Forelimb muscle (tissue), 1 donor: ENCODE measurements around the gene IZUMO1R. TPM values are rescaled to one million over a fixed set of nuclear protein-coding genes. Genes with fewer than 3 reads are reported as not detected.
"Not testable (repeated sequence)": the region's sequence is repeated elsewhere in the genome, so short reads cannot be mapped to it uniquely, and the experiment has no call there.

Experiments used
- DNase-seq: peaks from one replicate; pipeline ENCODE4 v3.0.0-alpha.2; 2013; ENCODE audit warnings: low read depth
- polyA plus RNA-seq: library from polyadenylated mRNA; unstranded; fragments of 120-200 nt; gene quantifications from one replicate; pipeline ENCODE4 v1.2.1, GENCODE V29; 2013; ENCODE audit not compliant: insufficient read length

Gene IZUMO1R
- not detected for polyA plus RNA-seq

- DNase-seq, result peak; percentile 65
Measured at GRCh38 chr11:94303966-94304958, at the start of gene IZUMO1R. TSS of gene IZUMO1R (plus strand) at chr11:94304580. CDS start at chr11:94305637, 1,057 bp downstream.

DNA sequence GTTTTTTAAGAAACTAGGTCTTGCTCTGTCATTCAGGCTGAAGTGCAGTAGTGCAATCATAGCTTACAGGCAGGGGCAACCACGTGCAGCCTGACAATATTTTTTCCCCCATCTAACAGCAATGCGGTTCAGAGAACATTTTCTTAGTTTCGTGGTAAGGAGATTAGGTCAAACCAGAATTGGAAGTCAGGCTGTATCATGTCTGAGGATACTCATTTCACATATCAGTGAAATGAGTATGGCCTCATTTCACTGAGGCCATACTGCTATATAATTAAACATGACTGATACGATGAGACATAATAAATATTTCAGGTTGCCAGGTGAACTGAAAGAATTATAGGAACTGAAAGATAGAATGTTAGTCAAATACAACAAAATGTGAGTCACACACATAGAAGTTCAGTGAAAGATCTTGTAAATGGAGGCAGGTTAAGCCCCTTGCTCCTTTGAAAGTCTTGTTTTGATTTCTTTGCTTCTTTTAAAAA, 32.5 kb upstream of the IZUMO1R start:
- no peak for DNase-seq

DNA sequence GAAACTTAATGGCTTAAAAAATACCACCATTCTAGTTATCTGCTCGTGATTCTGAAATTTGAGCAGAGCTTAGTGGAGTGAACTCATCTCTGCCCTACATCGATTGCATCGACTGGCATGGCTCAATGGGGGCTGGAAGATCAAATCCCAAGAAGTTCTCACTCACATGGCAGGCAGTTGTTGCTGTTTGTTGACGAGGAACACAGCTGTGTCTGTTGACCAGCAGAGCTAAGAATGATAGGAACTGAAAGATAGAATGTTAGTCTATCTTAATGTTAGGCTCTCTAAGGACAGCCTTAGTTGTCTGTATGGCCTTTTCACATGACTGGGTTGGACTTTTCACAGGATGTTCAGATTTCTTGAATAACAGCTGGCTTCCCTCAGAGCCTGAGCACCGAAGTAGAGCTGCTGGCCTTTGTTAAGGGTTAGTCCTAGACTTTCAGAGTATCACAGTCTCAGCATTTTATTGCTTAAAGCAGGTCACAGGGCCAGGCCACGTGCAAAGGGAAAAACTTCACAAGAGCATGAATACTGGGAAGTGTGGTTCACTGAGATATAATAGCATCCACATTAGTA, 31.6 kb upstream of the IZUMO1R start:
- DNase-seq, result no peak

GRCh38 chr11:94275961-94276360, 28.4 kb upstream of the IZUMO1R start:
- DNase-seq, result no peak

DNA sequence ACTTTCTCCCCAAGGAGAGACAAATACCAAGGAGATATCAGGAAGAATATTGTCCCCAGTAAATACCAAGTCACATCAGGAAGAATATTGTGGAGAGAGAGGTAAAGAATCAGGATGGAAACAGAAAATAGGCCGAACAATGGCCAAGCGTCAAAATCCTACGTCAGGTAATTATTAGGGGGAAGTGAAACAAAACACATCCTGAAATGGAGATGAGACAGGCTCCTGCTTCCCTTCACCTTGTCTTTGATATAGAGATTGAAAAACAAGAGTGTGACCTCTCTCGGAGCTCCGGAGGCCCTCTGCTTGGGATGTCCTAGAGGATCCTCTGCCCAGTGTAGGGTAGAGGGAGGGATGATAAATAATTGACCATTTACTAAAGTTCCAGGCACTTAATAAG, 27.4 kb upstream of the IZUMO1R start:
- no peak for DNase-seq

GRCh38 chr11:94278207-94278606, 26.2 kb upstream of the IZUMO1R start:
- DNase-seq, result not testable (repeated sequence)

GRCh38 chr11:94279996-94280395, 24.4 kb upstream of the IZUMO1R start:
- DNase-seq, result no peak

GRCh38 chr11:94281324-94281723, 23.1 kb upstream of the IZUMO1R start:
- DNase-seq, result no peak

- no peak for DNase-seq
Measured at GRCh38 chr11:94283678-94284077, 20.7 kb upstream of the IZUMO1R start.

DNA sequence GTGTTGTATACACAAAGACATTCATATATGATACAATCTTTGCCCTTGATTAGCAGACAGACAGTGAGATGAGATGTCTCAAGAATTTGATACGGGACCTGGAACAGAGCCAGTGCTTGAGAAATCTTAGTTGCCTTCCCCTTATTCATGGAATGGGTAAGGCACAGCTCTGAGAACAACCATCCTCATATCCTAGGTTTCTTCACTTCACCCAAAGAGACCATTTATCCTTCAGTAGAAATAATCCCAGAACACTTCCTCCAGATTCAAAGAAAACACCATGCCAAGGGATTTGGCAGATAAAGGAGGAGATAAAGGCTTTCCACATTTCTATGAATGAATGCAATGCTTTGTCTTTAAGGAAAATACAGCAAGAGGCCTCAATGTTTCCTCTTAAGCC, 8.8 kb upstream of the IZUMO1R start:
- no peak for DNase-seq

GRCh38 chr11:94297985-94298576, 6.3 kb upstream of the IZUMO1R start:
- DNase-seq, result no peak

- DNase-seq, result peak; percentile 16
Measured at GRCh38 chr11:94302776-94303175, 1.6 kb upstream of the IZUMO1R start.

DNA sequence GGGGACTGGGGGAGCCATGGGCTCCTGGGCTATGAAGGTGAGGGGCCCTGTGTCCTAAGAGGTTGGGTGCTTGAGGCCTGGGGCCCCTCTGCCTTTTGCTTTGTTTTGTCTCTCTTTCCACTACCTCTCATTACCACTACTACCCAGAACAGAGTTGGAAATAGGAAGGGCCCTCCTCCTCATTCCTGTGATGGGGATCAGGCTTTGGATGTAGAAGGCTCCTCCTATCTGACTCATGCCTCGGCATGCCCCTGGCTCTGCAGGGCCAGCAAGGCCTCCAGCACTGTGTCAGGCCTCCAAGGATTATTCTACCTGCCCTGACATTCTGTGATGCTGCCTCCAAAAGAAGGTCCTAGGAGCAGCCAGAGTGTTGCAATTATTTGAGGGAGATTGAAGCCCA, 766 bp downstream of the IZUMO1R start:
- no peak for DNase-seq

DNA sequence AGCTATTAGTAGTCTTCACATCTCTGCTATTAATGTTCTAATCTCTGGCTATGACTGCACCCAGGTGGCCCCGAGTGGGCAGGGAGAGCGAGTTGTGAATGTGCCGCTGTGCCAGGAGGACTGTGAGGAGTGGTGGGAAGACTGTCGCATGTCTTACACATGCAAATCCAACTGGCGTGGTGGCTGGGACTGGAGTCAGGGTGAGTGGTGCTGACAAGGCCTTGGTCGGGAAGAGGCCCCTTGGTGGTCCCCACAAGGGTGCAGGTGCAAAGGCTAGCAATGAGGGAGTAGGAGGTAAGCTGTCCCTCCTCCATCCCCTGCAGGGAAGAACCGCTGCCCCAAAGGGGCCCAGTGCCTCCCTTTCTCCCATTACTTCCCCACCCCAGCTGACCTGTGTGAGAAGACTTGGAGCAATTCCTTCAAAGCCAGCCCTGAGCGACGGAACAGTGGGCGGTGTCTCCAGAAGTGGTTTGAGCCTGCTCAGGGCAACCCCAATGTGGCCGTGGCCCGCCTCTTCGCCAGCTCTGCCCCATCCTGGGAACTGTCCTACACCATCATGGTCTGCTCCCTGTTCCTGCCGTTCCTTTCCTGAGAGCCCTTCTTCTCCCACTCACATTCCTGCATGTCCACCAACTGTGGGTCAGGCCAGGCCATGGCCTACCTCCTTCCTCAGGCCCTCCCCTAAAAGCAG, 2.9 kb downstream of the IZUMO1R start:
- no peak for DNase-seq

DNA sequence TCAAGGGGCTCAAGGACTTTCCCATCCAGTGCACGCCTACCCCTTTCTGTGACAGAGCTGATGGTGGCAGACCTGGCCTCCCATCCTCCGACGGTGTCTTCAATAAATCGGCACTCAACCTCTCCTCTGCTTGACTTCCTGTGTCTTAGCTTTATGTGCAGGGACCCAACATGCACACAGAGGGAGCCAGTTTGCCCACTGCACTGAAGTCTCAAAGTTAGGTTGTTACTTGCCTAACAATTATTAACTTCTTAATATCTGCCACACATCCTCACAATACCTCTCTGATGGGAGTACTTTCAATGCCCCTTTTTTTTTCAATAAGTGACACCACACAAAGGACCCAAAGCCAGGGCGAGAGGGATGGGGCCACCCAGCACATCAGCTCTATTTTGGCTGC, 3.6 kb downstream of the IZUMO1R start:
- no peak for DNase-seq

DNA sequence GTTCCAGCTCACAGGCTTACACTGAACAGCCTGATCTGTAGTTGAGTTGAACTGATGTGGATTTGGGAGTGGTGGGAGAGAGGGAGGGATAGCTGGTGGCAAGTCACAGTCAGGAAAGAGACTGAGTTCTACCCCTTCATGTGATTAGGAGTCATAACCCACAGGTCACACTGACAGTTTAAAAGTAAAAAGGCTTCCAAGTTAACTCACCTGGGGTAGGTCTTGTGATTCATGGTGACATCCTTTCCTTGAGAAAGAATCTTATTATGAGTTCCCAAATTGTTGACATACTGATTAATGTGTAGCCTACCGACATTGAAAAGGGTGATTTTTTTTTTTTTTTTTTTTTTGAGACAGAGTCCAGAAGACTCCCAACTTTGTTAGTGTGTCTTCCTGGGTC, 5.4 kb downstream of the IZUMO1R start:
- no peak for DNase-seq

DNA sequence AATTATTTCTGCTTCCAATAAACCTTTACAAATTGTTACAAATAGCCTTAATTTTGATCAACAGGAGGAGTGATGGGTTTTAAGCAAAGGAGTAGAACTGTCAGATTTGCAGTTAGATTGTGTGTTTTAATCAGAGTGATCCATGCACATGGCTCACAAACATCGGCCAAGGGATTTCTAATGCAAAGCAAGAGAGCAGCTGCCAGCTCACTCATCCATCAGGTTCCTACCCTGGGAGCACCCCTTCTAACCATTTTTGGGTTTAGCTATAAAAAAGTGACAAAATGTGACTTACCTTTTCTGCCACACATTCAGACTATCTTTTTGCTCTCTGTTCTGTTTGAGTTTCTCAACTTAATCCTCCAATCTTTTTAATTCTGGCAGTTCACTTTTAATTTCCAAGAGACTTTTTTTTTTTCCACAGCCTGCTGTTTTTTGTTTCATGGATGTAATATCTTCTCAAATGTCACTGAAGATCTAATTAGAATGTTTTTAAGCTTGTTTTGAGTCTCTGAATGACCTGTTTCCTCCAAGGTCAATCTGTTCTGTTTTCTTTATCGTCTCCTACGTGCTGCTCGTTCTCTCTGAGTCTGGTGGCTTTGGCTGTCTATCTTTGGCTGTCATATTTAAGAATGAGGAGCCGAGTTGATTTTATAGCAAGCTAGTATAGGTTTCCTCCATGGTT, 6.0 kb downstream of the IZUMO1R start:
- no peak for DNase-seq

- DNase-seq, result no peak
Measured at GRCh38 chr11:94312339-94312738, 8.0 kb downstream of the IZUMO1R start.

DNA sequence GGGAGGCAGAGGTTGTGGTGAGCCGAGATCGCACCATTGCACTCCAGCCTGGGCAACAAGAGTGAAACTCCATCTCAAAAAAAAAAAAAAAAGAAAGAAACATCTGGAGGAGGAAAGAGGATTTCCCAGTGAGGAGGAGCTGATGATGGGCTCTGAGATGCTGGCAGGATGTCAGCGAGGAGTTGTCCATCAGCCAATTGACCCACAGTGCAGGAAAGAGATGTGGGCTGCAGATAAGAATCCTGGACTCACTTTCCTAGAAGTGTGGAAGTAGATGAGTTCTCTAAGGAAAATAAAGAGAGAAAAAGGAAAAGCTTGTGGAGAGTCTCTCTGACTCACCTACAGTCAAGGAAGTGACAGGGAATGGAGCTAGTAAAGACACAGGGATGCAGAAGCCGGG, 9.7 kb downstream of the IZUMO1R start:
- DNase-seq, result no peak

GRCh38 chr11:94315664-94316063, 11.3 kb downstream of the IZUMO1R start:
- DNase-seq, result no peak

- DNase-seq, result no peak
Measured at GRCh38 chr11:94322501-94322900, 18.1 kb downstream of the IZUMO1R start.
